T-helper 22 cell (primary cell): ENCODE data around the gene DAB1.

ENCODE experiments used
- DNase-seq: peaks from one replicate; pipeline ENCODE4 v3.0.0-alpha.2; 2020; ENCODE audit warnings: low read depth

The DAB1 gene

DNA sequence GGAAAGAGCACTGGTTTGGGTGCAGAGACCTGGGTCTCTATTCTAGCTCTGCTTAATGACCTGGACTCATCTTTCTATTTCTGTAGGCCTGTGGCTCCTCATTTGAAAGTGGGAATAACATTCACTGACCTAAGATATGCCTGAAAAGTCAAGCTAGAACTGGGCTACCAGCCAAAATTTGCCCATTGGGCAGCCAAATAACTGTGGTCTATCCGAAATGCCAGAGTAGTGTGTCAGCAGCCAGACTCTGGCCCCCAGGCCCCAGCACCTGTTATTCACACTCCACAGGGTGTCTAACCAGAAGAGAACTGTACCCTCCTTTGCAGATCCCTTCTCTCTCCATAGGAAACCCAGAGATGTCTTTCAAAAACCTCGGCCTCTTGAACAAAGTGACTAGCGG is 12.6 kb downstream of the DAB1 start:
- DNase-seq: no peak

DNA sequence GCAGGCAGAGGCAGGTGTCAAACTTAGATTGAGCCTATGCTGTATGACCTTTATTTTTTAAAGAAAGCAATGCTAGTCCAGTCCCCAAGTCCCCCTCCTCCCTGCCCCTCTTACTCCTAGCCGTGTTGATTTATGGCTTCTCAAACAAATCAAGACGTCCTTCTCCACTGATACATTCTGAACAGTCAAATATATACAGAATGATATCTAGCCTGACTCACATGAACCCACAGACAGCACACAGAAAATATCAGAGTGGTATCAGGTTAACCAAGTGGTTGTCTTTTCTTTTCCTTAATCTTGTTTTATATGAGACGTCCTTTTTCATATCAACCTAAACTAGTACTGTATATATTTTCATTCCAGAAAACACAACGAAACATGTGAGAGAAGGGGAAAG is 13.4 kb downstream of the DAB1 start:
- DNase-seq: no peak

DNA sequence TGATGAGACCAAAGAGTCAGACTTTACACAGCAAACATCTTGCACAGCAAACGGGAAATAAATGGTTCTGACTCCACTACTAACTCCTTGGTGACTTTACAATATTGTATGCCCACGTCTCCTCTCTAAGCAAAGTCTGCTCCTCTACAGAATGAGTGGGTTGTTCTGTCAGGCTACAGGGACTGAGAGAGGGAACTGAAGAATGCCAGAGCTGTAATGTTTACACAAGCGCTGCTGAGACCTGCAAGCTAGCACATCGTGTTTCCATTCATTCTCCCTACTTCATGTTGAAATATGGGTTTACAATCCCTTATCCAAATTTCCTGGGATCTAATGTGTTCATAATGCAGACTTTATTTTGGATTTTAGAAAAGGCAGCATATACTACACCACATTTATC is 15.9 kb downstream of the DAB1 start:
- DNase-seq: no peak

DNA sequence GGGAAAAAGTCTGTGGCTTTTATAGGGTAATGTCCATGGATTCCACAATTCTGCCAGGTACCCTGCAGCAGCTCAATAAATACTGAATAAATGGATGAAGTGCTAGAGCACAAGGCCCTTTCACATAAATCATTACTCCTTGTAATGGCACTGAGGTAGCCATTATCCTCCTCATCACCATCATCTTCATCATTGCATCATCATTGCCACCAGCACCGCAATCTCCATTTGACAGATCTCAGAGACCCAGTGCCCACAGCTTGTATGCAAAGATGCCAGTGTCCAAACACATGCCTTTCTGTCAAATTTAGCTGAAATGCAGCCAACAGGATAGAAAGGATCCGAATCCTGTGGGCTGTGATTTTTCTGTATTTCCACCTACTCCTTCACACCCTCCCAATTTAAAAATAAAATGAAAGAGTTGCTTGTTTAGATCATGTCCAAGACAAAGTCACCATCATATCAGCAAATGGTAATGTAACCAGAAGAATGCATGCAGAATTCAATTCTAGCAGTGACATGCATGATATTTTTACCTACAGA is 17.4 kb downstream of the DAB1 start:
- no peak for DNase-seq

DNA sequence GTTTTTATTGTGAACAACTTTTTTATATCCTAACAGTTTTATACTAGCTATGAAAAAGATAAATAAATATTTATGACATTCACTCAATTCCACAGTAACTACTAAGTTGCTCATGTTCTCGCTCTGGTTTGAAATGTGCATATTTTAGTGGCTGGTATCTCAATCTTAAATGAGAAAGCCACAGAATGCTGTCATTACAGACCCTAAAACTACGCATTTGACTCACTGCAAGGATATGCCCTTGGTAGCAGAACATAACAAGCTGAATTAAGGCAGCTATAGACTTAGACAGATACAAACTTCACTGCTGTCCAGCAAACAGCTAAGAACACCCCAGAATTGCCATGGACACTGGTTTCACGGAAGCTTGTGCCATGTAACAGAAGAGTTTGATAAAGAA is 19.0 kb downstream of the DAB1 start:
- DNase-seq: no peak

DNA sequence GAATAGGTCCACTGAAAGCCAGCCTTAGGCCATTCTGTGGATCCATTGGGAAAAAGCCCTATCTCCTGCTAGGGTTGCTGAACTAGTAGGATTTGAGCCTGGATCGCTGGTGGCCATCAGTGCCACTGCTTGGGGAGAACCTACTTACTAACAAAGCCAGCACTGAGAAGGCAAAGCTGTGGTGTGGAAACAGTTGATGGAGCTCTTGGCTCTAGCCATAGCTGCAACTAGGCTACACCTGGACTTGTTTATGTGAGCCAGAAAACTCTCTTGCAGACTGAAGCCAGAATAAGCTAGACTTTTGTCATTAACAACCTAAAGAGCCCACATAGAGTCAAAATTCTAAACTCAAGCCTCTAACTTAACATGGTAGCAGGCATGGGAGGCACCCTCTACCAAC is 20.7 kb downstream of the DAB1 start:
- no peak for DNase-seq

DNA sequence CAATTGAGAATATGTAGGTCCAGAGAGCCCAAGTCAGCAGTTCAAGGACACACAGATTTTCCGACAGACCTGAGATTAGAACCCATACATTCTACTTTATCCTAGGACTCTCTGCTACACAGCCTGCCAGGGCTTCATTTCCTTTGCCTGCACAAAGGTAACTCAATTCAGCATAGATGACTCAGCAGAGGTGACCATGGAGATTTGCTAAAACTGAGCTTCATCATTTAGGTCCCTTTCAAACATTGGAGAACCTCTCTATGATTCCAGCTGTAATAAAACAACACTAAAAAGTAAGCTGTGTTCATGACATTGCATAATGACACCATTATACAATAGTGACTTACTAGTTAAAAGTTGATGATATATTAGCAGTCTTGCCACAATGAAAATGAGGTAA is 22.2 kb downstream of the DAB1 start:
- DNase-seq: no peak

DNA sequence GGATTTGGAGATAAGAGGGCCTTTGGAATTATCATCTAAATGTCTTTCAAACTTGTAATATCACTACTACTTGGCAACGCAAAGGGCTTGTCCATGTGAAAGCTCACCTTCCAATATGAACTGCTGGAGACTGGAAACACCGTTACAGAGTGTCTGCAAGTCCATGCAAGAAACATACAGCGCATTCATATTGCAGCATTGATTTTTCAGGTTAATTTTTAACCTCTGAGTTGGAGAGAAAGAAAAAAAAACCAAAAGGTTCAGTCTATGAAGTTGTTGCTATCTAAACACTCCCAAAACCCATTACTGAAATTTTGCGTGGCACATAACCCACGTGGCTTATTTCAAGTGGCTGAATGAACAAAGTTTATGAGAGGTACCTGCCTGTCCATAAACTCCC is 23.8 kb downstream of the DAB1 start:
- no peak for DNase-seq

DNA sequence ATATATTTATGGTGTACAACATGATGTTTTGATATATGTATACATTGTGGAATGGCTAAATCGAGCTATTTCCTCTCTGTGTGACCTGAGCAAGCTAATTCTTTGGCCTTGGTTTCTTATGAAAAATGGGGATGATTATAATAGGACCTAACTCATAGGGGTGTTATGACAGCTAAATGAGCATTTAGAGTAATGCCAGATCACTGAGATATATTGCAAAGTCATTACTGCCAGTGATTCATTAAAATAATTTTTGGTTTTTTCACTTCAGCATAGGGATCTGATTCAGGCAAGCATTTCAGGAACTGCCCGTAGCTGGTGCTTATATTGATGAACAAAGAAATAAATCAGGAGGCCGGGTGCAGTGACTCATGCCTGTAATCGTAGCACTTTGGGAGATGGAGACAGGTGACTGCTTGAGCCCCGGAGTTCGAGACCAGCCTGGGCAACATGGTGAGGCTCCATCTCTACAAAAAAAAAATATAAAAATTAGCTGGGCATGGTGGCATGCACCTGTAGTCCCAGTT is 30.7 kb downstream of the DAB1 start:
- DNase-seq: no peak

DNA sequence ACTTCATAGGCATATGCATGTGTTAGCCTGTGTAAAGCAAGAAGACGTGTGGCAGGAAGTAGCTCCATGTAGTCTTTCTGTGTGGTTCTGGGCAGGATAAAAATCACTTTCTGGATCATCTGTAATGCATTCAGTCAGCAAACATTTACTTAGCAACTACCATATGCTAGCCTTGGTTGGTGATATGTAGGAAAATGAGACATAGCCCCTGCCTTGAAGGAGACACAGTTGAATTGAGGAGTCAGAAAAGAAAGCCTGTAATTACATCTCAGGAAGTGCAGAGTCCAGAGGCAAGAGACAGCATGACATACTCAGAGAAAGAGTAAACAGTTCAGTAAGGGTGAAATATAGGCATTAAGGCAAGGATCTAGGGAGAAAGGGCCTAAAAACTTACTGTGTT is 38.5 kb downstream of the DAB1 start:
- DNase-seq: no peak

DNA sequence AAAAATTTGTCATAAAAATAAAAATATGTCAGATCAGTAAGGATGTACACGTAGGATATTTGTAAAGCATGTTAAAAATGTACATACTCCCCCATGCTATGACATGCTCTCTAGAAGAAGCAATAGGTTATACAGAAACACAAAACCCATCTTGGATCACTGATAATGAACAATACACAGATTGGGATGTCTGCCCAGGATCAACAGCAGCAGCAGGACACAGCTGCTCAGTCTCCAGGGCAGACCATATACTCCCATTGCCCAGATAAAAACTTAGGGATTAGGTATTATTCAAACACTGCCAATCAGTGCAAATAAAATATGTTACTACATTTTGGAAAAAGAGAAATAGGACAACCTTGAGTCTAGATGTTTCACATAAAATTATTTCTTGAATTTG is 39.0 kb downstream of the DAB1 start:
- DNase-seq: no peak

DNA sequence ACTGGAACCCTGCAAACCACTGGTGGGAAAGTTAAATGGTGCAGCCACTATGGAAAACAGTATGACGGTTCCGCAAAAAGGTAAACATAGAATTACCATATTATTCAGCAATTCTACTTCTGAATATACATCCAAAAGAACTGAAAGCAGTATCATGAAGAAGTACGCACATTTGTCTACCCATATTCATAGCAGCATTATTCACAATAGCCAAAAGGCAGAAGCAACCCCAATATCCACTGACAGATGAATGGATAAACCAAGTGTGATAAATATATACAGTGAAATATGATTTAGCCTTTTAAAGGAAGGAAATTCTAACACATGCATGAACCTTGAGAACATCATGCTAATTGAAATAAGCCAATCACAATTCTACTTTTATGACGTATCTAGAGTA is 39.6 kb downstream of the DAB1 start:
- DNase-seq: no peak

DNA sequence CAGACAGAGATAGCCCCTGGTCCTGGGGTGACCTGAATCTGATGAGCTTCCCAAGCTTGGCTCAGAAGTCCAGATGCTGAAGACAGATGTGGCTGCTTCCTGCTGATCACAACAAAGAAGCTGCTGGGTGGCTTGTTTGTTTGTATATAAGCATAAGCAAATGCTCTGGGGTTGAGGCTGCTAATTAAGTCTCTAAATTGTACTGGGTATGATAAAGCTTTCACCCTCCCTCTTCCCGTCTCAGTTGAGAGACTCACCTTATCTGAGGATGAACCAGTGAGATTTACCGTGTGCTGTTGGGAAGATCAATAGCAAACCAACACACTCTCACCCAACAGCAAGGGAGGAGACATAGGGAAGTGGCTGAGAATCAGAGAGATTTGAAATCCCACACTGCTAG is 42.0 kb downstream of the DAB1 start:
- no peak for DNase-seq

DNA sequence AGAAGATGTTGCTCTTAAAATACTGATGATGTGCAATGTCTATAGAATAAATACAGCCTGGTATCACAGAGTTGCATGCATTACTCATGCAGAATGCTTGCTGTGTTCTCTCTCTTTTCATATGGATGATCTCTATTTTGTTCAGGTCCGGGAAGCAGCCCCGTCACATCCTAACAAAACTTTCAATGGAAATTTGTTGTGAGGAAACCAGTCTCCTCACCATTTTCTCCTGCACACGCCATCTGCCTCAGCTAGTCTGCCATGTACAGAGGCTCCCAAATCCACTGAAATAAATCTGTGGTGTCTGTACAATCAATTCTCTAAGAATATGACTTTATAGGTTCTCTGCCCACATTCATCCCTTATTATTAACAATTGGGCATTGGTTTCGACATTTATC is 42.4 kb downstream of the DAB1 start:
- DNase-seq: no peak

DNA sequence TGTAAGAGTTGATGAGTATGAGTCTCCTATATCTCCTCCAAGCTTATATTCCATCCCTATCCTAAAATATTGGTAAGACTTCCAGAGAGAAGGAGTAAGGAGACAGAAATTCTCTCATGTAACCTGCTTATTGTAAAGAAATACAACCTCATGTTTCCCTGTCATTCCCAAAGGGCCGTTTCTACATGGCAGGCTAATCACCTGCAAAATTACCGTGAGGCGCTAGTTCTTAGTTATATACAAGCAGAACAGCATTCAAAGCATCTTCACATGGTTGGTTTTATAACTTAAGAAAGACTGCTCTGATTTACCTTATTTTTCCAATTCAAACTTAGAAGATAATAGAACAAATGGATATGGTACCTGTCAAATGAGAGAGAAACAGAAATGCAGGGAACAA is 42.9 kb downstream of the DAB1 start:
- DNase-seq: no peak

DNA sequence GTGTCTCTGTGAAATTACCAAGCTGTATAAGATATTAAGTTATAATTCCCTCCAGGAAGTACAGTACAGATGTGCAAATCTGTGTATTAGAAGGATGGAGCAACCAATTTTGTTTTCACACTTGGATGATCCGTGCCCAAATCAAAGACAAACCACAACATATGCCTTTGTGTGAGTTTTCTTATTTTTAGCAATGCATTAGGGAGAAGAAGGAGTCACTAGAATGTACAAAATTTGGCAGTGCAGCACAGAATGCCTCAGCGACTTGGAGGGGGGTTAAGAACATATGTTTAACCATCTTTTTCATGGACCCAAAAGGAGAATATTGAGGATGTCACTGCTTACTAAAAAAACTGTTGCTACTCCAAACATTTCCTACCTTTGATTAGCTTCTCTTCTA is 45.3 kb downstream of the DAB1 start:
- no peak for DNase-seq

DNA sequence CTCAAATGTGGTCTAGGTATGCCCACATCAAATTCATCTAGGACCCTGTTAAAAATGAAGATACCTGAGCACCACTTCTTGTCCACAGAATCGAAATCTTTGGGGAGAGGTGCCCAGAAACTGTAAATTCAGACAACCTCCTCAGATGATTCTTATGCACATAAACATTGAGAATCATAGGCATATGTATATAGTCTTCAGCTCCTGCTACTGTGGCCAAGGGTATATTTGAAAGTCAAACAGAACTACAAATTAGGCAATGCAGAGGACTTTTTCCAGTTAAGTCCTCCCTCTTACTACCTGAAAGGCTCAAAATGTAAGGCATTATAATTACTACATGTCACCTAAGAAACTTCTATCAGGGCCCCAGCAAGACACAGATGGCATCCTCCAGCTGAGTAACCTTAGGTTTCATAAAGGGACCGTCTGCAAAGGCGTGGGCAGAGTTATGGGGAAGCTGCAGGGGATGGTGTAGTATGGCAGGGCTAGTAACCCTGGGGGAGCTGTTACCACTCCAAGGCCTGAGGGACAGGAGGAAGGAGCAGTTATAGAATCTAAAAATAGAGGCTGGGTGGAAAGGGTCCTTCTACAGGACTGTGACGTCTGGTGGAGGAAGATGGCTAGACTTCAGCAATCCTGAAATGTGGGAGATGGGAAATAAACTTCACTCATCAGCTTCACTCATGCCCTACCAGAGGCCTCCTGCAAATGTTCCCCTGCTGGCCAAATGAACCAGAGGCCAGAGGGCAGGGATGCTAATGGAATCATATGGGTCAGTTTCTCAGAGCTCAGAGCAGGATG is 46.3 kb downstream of the DAB1 start:
- no peak for DNase-seq

DNA sequence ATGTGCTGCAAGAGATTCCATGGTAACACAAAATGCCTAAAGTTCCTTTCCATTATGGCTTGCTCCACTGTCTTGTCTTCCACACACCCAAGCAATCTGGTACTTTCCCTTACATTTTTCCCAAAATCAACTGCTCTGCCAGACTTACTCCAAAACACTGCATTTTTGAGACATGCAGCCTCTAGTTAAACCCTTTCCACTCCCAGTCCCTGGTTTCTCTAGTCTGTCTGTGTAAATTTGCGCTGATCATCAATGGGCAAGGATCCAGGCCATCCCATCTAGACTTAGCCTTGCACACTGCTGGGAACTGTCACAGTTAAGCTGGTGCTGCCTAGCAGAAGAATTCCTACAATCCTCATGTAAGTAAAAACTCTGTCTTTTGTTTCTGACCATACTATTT is 47.8 kb downstream of the DAB1 start:
- DNase-seq: no peak

DNA sequence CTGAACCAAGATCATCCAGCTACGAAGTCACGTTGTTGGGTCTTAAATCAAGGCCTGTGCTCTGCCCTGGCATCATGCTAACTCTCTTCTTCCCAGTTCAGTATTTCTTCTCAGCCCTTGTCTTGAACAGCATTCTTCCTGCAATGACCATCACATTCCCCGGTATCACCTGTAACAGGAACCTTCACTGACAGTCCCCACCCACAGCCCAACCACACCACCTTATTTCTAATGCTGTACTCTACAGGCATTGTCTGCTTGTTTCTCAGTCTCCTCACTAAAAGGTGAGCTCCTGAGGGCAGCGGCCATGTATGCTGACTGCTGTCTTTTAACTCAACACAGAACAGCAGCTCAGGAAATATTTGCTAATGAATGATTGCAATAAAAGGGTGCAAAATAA is 54.0 kb downstream of the DAB1 start:
- no peak for DNase-seq

DNA sequence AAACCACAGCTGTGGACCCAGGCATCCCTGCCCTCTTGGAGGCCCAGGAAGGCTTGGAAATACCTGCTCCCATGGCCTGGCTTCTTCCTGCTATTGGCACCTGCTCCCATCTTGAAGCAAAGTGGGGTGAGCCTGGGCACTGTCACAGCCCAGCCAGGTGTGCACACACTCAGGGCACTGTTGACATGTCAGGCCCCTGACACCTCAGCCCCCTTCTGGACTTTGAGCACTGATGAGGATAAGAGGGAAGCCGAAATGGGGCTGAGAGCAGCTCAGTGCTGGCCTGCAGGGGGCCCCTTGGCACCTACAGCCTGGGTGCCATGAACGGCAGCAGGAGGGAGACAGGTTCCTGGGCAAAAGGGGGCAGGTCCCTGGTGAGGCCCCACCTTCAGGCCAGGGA is 55.9 kb downstream of the DAB1 start:
- no peak for DNase-seq

DNA sequence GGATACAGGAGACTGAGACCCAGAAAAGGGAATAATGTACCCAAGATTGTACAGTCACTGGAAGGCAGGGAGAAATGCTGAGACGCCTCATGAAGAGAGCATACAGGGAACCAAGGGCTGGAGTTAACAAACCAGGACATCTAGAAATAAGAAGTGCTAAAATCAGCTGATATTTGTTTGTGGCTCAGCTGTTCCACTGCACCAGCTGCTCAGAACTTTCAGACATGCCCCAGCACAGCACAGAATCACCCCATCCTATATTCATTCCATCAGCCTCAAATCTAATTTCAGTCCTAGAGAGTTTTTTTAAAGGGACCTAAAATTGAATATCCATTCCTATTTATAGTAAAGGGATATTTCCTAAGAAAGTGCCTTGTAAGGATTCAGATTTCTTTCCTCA is 60.2 kb downstream of the DAB1 start:
- DNase-seq: no peak

DNA sequence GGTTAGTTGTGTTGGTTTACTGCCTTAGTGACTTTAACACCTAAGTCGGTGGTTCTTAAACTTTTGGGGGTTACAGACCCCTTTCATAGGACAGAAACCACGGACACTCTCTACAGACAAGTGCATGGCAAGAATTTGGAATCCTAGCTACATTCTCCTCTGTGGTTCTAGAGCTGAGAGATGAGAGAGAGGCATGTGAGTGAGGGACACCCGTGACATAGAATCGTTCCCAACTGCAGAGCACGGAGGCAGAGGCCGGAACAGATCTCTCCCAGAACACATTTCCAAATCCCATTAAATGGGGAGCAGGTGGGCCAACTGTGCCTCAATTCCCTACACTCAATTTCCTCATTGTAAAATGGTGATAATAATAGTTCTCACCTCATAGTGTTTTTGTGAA is 60.7 kb downstream of the DAB1 start:
- DNase-seq: no peak

DNA sequence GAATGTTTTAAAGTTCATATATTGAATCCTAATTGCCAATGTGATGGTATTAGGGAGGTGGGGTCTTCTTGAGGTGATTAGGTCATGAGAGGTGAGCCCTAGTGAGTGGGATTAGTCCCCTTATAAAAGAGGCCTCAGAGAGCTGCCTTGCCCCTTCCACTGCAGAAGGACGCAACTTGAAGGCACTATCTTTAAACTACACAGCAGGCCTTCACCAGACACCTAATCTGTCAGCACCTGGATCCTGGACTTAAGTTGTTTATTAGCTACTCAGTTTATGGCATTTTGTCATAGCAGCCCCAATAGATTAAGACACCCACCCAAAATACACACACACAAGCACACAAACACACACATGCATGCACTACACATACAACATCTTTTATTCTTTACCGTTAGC is 61.4 kb downstream of the DAB1 start:
- no peak for DNase-seq

DNA sequence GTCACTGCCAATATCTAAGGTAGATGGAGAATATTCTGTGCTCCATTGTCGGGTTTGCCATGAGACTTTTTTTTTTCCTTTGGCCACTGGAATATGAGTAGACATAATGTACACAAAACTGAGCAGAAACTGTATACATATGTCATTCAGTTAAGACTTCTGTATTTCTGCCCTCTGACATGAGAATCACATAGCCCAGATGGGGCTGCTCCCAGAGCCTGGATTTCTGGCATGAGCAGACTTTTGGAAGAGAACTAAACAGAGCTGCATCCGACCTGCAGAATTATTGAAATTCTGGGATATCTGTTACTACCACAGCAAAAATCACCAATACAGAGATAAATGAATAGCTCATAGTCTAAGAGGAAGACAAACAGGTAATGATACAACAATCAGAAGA is 62.3 kb downstream of the DAB1 start:
- no peak for DNase-seq
